HG02610 (cell line): ENCODE data around the gene RNF121.

Source experiments
- ATAC-seq: cut with Tn5 transposase; IDR thresholded peaks from one replicate; pipeline ENCODE4 v1.9.1; 2021; ENCODE audit warnings: mild to moderate bottlenecking, moderate library complexity; ENCODE audit not compliant: unreplicated experiment

RNF121 gene

DNA sequence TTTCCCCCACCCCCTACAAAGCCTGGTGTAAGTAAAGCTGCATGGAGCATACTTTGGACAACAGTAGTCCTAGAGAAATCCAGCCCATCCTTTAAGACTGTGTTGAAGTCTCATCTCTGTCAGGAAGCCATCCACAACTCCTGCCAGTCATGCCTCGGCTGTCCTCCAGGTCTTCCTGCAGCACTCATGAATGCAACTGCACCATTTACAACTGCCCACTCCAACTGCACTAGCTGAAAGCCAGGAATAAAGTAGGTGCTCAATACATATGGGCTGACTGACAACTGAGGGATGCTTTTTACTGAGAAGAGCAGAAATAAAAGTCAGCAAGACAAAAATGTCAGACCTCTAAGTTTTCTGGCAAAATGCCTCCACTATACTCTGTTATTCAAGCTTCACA, 97.2 kb downstream of the RNF121 start:
- no peak for ATAC-seq

DNA sequence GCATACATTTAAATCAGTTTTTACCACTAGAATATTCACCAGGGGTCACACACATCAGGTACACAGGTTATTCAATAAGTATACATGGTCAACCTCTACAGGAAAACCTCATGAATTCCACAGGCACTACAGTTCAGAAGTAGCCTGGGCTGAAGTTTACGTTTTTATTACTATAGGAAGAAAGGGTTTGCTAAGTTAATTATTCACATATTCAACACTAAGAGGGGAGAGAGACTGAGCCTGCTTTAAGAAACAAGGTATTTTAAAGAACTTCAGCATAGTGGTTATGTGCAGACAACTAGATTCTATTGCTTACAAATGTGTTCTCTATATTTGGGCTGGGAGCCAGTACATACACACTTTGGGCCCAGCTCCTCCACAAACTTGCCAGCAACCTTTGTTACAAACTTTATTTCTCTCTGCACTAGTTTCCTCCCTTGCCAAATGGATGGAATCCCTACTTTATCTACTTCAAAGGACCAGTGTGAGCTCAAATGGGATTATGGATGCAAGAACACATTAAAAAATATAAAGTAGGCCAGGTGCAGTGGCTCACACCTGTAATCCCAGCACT, 101.7 kb downstream of the RNF121 start:
- ATAC-seq, result no peak

DNA sequence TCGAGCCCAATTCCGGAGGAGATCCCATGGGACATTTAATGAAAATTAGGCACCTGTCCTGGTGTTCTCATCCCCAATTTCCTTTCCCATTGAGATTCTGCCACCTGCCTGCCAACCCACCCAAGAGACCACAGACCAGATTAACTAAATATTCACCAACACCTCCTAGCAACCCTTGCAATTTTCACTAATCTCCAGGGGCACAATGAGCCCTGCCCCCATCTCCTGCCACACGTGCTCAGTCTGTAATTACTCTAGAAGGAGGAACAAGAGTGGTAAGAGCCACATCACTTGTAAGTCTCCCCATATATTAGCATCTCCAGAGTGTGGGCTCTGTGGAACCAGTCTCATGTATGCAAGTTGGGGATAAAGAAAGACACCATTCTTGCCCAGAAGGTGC, 107.8 kb downstream of the RNF121 start:
- ATAC-seq, result no peak

DNA sequence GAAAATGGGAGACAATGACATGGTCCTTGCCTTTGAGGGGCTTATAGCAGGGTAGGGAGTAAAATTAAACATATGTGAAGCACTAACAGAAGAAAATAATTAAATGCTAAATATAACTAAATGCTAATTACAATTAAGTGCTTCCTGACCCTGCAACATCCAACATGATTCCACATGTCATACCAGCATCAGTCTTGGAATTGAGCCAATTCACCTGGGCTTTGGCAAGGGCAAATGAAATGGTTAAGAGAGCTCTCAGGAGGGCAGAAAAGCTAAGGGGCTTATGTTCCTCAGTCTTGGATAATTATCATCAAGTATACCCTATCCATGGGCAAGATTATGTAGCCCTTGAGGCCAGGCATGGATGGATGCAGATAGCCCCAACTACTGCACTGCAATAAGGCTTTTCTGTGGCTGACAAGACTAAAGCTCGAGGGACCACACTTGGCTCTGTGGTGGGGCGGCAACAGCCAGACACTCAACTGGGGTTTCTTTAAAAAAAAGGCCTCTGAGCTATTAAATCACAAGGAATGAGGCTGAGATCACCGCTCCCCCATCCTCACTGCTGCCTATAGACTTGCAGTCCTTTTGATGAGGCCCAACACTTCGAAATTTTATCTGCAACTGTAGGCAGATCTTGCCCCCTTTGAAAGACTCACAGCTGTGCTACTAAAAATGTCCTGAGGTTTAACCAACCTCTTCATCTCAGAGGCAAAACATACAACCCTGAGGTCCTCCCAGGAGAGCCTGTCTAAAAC, 108.9 kb downstream of the RNF121 start:
- no peak for ATAC-seq

DNA sequence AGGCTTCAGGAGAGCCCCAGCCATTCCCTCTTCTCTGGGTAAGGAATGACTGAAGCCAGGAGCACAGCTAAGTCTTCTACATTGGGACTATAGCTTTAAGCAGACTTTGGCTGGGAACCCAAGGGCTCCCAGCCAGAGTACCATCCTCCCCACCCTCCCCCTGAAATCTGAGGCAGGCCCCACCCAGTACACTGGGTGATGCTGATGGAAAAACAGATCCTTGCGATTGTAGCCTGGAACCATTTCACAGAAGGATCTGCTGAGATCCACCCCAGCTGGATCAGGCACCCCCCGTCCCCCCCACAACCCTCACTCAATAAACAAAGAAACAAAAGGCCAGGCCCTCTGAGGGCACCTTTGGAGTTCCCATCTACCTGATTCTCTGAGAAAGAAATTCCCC, 109.6 kb downstream of the RNF121 start:
- no peak for ATAC-seq

- ATAC-seq, result no peak
Observed at GRCh38 chr11:72039031-72039855, 110.4 kb downstream of the RNF121 start.

DNA sequence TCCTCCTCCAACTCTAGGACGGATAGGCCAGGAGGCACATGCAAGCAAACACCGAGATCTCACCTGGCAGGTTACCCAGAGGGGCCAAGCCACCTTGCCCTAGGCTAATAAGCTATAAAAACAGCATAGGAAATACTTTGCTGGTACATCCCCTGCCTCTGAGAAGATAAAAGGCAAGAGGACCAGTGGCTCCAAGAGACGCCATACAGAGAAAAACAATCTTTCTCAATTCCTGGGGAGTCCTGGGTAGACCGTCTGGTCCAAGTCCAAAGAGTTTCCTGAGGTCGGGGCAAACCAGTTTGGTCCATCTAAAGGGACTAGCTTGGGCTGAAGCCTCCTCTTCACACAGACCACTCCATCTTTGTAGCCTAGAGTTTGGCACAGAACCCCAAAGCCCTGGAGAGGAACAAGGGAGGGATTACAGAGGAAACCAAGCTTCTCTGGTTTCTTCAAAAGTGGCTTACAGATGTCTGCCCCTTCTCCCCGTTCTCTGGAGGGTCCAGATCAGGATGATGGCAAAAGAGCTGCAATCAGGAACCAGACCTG, 111.1 kb downstream of the RNF121 start:
- no peak for ATAC-seq

DNA sequence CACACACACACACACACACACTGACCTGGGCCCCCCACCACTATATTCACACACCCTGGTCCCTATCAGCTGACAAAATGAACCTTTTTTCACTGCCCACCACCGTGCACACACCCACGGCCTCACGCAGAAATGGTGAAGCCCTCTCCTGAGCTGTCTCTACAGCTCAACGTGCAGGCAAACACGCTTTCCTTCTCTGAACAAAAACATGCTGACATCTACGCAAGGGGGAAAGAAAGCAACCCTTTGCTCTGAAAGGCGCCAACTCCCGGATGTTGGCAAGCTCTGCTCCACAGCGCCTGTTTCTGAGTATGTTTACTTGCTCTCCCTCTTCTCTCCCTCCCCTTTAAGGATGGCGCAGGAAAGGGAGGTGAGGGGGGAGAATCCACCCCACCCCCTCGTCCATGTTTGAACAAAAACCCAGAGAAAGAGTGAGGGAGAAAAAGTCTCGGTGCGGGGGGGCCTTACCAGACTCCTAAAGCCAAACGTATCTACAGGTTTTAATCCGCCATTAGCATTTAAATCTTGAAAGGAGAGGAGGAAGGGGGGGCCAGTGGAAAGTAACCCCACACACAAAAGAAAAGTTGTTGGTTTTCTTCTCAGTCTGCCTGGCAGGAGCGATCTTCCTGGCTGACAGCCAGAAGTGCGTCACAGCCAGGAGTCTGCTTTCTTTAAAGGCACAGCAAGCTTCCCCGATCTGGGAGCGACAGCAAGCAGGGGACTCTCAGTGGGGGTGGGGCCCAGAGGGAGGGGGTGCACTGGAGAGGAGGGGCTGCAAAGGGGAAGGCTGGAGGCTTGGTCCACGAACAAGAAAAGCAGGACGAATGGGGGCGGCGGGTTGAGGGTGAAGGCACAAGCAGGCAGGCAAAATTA, 111.9 kb downstream of the RNF121 start:
- no peak for ATAC-seq

DNA sequence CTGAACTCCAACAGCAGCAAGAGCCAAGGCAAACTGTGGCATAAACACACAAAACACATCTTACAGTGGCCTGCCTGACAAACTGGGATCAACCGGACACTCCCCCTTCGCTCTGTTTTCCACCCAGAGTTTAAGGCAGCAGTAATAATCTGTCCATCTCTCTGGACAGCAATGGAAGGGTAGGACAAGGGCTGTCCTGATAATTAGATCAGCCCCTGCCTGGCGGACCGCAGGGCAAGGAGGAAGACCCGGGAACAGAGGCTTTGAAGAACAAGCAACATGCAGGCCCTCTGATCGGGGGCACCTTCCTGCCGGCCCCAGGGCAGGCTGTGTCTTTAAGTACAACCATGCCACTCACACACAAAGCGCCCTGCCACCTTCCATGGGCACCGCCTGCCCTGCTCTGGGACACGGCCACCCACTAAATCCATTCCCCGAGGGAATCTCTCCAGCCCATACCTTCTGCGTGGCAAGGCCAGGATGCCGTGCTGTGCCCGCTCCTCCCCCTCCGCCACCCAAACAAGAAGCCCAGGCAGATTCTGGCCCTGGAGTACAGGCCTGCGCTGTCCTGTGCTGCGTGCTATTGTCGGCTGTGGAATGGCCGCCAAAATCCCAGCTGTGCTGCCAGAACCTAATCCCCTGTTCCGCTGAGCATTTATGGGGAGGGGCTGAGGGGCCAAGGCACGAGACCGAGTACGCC, 112.7 kb downstream of the RNF121 start:
- ATAC-seq, result no peak

- ATAC-seq, result no peak
Observed at GRCh38 chr11:72042064-72042745, 113.4 kb downstream of the RNF121 start.

DNA sequence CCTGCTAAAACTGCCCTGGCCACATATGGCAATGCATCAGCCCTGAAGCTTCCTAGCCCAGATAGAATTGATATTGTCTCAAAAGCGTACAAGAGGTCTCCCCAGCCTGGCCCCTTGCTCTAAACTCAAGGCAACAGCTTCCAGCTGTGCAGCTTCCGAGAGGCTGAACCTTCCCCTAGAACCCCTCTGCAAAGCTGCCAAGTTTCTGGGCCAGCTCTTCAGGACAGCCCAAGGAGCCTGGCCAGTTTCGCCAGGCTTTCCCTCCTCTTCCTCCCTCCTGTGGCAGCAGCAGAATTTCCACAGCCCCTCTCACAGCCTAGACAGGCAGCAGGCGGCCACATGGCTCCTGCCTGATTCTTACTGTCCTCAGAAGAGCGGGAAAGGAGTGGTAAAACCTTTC, 117.0 kb downstream of the RNF121 start:
- ATAC-seq, result no peak
